ENCODE results near the gene ERGIC2.

The ERGIC2 gene

GRCh38 chr12:29380536-29381523, at the start of gene ERGIC2:
Gene ERGIC2, minus strand, starts transcription at chr12:29381172. Its CDS starts 9,539 bp downstream, at chr12:29371633.
- DNase-seq, result peak; percentile 86 to 92
- Mint-ChIP-seq H3K27ac (peak within 1 kb of the TSS; percentile 98 to 99), H3K4me3 (peak within 1 kb of the TSS; percentile 86 to 98), H3K27me3 (no peaks in the 10 kb centered on the region), H3K4me1 (peaks cover 30% of the 10 kb centered on the region), H3K9me3 (no peaks in the 10 kb centered on the region)
- peak; percentile 95 for ATAC-seq

- no peaks in the 10 kb centered on the region for H3K9me3 Mint-ChIP-seq
- ATAC-seq, result no peak
- peaks cover 8% of the 10 kb centered on the region for H3K27me3 Mint-ChIP-seq
- H3K4me3 Mint-ChIP-seq, result no peak overlapping the region
- H3K4me1 Mint-ChIP-seq, result peaks cover 5% of the 10 kb centered on the region
- no peak for DNase-seq
- H3K27ac Mint-ChIP-seq, result no peak overlapping the region
These were observed 49.7 kb upstream of the ERGIC2 start for GRCh38 chr12:29430716-29431044.

DNA sequence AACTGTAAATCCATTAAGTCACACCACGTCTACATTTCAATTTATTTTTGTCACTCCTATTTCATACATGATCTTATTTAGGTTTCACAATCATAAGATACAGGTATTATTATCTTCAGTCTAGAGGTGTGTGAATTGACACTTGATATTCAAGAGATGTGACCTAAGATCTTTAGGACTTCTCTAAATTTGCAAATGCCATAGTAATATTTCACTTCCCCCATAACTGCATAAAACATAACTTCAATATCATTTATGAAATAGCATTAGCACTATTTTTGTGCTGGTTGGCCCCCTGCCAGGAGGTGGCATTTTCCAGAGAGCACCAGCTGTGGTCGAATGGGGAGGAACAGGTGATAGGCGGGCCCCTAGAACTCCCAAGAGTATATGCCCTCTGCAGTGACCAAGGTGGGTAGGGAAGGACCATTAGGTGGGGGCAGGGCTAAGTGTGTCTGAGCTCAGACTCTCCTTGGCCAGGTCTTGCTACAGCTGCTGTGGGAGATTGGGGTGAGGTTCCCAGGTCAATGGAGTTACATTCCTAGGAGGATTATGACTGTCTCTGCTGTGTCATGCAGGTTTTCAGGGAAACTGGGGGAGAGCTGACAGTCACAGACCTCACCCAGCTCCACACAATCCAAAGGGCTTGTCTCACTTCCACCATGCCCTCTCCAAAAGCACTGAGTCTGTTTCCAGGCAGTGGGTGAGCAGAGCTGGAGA, 49.2 kb upstream of the ERGIC2 start:
- peaks cover 5% of the 10 kb centered on the region for H3K4me1 Mint-ChIP-seq
- no peak overlapping the region for H3K27ac Mint-ChIP-seq
- no peak overlapping the region for H3K4me3 Mint-ChIP-seq
- H3K27me3 Mint-ChIP-seq, result peaks cover 8% of the 10 kb centered on the region
- ATAC-seq (no peak), DNase-seq (no peak)
- no peaks in the 10 kb centered on the region for H3K9me3 Mint-ChIP-seq

DNA sequence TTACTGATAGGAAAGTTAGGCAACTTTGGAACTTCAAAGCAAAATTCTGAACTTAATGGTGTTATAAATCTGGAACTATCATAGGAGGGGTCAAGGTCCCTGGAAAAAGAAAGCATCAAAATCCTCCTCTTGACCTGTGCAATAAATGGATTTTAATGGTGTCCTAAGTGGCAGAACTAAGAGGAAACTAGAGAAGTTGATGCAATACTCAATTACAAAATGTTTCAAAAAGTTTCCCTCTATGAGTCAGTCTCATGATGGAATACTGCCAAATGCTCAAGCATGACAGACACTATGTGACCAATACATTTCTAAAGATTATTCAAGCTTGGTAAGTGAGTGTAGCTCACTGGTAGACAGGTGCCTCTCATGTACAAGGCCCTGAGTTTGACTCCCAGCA, 47.7 kb upstream of the ERGIC2 start:
- H3K27ac Mint-ChIP-seq, result peak overlapping the region in 1 of 2 donors; percentile 77
- peak; percentile 82 for ATAC-seq
- H3K4me1 Mint-ChIP-seq, result peaks cover 5% of the 10 kb centered on the region
- DNase-seq, result peak in 1 of 2 donors; percentile 10
- peaks cover 0 to 7% of the 10 kb centered on the region in 2 donors for H3K9me3 Mint-ChIP-seq
- H3K27me3 Mint-ChIP-seq, result peaks cover 17% of the 10 kb centered on the region
- H3K4me3 Mint-ChIP-seq, result no peak overlapping the region

DNA sequence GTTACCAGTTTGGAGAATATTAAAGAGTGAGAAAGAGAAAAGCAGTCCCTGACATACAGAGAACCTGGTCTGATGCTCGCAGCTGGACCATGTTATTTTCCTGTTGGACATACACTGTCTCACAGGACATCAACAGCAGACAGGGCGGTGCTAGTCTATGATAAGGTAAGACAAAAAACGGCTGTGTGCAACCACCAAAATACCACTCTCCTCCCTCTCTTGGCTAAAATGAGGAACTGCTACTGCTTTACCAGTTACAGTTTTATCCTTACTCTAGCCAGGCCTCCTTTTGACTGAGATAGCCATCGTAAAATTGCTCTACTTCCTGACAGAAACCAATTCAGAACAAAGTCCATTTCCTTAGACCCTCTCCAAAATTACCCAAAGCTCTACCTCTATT, 47.0 kb upstream of the ERGIC2 start:
- no peak for DNase-seq
- ATAC-seq, result peak; percentile 71
- H3K4me1 Mint-ChIP-seq, result peaks cover 5% of the 10 kb centered on the region
- H3K4me3 Mint-ChIP-seq, result no peak overlapping the region
- peak overlapping the region in 1 of 2 donors; percentile 28 for H3K27ac Mint-ChIP-seq
- peaks cover 24% of the 10 kb centered on the region for H3K27me3 Mint-ChIP-seq
- H3K9me3 Mint-ChIP-seq, result peaks cover 0 to 12% of the 10 kb centered on the region in 2 donors

DNA sequence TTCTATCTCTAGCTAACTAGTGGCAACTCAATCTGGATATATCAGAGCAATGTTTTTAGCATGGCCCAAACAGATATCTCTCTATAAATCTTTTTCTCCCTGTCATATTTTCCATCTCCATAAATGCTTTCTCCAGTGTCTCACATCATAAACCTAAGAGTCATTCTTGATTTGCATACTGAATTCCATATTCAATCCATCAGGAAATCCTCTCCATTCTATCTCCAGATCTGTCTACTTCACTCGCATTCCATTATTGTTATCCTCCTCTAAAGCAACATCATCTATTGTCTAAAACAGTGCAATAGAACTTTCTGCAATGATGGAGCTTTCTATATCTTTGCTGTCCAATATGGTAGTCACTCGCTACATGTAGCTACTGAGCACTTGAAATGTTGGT, 45.5 kb upstream of the ERGIC2 start:
- DNase-seq, result no peak
- Mint-ChIP-seq H3K9me3 (peaks cover 0 to 12% of the 10 kb centered on the region in 2 donors), H3K4me3 (no peak overlapping the region), H3K27ac (no peak overlapping the region), H3K4me1 (peaks cover 5% of the 10 kb centered on the region), H3K27me3 (peaks cover 26% of the 10 kb centered on the region)
- no peak for ATAC-seq

- Mint-ChIP-seq H3K9me3 (peaks cover 0 to 12% of the 10 kb centered on the region in 2 donors), H3K4me3 (no peak overlapping the region), H3K27me3 (peaks cover 26% of the 10 kb centered on the region), H3K4me1 (peaks cover 5% of the 10 kb centered on the region), H3K27ac (no peak overlapping the region)
- ATAC-seq (no peak), DNase-seq (no peak)
These were observed 44.8 kb upstream of the ERGIC2 start for GRCh38 chr12:29425722-29426121.

DNA sequence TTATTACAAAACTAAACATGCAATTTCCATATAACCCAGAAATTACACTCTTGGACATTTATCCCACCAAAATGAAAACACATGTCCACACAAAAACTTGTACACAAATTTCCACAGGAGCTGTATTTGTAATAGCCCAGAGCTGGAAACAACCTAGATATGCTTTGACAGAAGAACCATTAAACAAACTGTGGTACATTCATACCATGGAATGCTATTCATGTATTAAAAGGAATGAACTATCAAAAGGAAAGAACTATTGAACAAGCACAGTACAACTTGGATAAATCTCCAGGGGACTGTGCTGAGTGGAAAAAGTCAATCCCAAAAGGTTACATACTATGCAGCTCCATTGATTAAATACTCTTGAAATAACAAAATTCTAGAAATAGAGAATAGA, 35.8 kb upstream of the ERGIC2 start:
- Mint-ChIP-seq H3K9me3 (no peaks in the 10 kb centered on the region), H3K4me3 (no peak overlapping the region), H3K27ac (no peak overlapping the region), H3K27me3 (peaks cover 36% of the 10 kb centered on the region), H3K4me1 (no peaks in the 10 kb centered on the region)
- DNase-seq, result no peak
- ATAC-seq, result no peak

DNA sequence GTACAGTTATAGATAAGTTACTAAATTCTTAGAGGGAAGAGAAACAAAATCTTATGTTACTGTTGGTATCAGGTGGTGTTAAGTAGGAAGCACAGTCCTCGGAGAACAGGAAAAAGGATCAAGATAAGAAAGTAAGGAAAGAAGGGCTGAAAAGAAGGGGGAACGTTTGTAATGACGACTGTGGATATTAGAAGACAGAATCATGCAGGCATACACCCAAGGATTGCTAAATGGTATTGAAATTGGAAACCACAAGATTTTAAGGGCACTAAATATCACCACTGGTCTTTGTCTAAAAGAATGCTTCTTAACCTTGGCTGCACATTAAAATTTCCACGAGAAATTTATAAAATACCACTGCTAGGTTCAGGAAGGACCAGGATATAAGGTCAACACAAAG, 34.1 kb upstream of the ERGIC2 start:
- peaks cover 0 to 5% of the 10 kb centered on the region in 2 donors for H3K9me3 Mint-ChIP-seq
- H3K4me1 Mint-ChIP-seq, result no peaks in the 10 kb centered on the region
- no peak for DNase-seq
- H3K4me3 Mint-ChIP-seq, result no peak overlapping the region
- peaks cover 36% of the 10 kb centered on the region for H3K27me3 Mint-ChIP-seq
- no peak overlapping the region for H3K27ac Mint-ChIP-seq
- no peak for ATAC-seq

- Mint-ChIP-seq H3K4me3 (no peak overlapping the region), H3K27ac (no peak overlapping the region), H3K4me1 (no peaks in the 10 kb centered on the region), H3K9me3 (peaks cover 0 to 5% of the 10 kb centered on the region in 2 donors), H3K27me3 (peaks cover 42% of the 10 kb centered on the region)
- DNase-seq (no peak), ATAC-seq (no peak)
These were observed 33.4 kb upstream of the ERGIC2 start for GRCh38 chr12:29414368-29414767.

GRCh38 chr12:29405561-29405960, 24.6 kb upstream of the ERGIC2 start:
- Mint-ChIP-seq H3K4me1 (no peaks in the 10 kb centered on the region), H3K4me3 (no peak overlapping the region), H3K27ac (no peak overlapping the region), H3K27me3 (peaks cover 9% of the 10 kb centered on the region), H3K9me3 (no peaks in the 10 kb centered on the region)
- ATAC-seq (no peak), DNase-seq (no peak)

DNA sequence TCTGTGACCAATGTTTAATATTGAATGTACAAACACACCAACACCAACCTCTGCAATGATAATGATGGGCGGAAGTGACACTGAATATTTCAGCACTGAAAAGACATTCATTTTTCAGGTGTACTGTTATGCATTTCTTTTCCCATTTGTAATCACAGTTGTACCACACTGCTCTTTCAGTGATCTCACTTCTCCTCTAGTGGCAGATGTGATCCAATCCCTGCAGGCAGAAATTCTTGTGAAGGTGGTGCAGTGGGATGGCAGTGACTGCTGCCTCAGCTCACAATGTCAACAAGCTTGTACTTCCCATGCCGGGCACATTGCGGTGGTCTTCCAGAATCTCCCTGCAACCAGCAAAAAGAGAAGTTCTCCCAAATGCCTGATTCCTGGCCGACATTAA, 23.0 kb upstream of the ERGIC2 start:
- no peak for ATAC-seq
- H3K4me1 Mint-ChIP-seq, result no peaks in the 10 kb centered on the region
- DNase-seq, result no peak
- H3K27ac Mint-ChIP-seq, result no peak overlapping the region
- no peak overlapping the region for H3K4me3 Mint-ChIP-seq
- no peaks in the 10 kb centered on the region for H3K9me3 Mint-ChIP-seq
- H3K27me3 Mint-ChIP-seq, result no peaks in the 10 kb centered on the region

DNA sequence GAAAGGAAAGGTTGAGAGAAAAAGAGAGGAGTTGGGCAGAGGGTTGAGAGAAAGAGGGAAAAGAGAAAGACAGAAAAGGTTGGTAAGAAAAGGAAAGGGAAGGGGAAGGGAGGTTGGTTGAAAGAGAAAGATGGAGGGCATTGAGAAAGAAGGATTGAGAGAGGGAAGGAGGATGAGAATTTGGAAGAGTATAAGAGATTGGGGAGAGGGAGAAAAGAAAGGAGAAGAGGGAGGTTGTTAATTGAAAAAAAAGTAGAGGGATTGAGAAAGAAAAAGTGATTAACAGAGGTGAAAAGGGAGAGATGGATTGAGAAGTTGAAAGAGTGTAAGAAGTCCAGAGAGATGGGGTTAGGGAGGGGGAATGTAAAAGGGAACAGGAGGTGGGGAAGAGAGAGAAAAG, 21.5 kb upstream of the ERGIC2 start:
- no peak for ATAC-seq

DNA sequence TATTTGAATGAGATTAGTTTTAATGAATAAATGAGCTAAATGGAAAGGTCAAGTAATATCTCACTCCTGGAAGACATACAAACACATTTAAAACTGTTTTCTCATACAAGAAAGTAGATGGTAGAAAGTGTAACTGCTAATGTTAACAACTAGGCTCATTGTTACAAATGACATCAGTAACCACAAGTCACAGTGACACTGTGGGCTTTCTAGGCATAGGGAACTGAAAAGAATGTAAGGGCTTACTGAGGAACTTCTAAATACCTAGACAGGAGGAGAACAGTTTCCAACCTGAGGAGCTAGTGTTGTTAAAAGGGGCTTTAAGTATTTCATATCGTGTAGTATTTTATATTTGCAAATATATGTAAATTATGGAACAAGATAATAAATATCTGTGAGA, 17.5 kb upstream of the ERGIC2 start:
- H3K9me3 Mint-ChIP-seq, result no peaks in the 10 kb centered on the region
- no peak overlapping the region for H3K27ac Mint-ChIP-seq
- ATAC-seq (no peak), DNase-seq (no peak)
- H3K4me1 Mint-ChIP-seq, result no peaks in the 10 kb centered on the region
- H3K27me3 Mint-ChIP-seq, result no peaks in the 10 kb centered on the region
- no peak overlapping the region for H3K4me3 Mint-ChIP-seq

More for the DNA sequence above, 21.5 kb upstream of the ERGIC2 start:
- H3K9me3 Mint-ChIP-seq, result no peaks in the 10 kb centered on the region
- no peaks in the 10 kb centered on the region for H3K4me1 Mint-ChIP-seq
- H3K27ac Mint-ChIP-seq, result no peak overlapping the region
- no peak overlapping the region for H3K4me3 Mint-ChIP-seq
- no peaks in the 10 kb centered on the region for H3K27me3 Mint-ChIP-seq
- DNase-seq, result no peak

DNA sequence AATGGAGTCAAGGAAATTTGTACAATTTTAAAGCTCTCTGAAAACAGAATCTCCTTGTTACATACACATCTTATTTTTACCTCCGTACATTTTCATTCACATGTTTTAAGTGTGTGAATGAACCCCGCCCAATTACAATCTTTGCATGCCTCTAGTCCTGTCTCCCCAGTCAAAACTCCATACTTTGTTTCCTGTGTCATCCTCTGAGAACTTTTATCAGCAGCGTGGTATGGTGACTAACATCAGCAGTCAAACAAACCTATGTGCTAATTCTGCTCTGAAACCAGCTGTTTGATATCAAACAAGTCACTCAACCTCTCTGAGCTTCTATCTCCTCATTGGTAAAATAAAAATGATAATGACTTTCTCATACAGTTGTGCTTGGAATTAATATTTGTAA, 15.8 kb upstream of the ERGIC2 start:
- ATAC-seq (no peak), DNase-seq (no peak)
- no peak overlapping the region for H3K27ac Mint-ChIP-seq
- no peaks in the 10 kb centered on the region for H3K27me3 Mint-ChIP-seq
- no peaks in the 10 kb centered on the region for H3K9me3 Mint-ChIP-seq
- no peaks in the 10 kb centered on the region for H3K4me1 Mint-ChIP-seq
- H3K4me3 Mint-ChIP-seq, result no peak overlapping the region

- H3K9me3 Mint-ChIP-seq, result peaks cover 0 to 11% of the 10 kb centered on the region in 2 donors
- H3K27ac Mint-ChIP-seq, result no peak overlapping the region
- H3K4me1 Mint-ChIP-seq, result peaks cover 10% of the 10 kb centered on the region
- DNase-seq (no peak), ATAC-seq (no peak)
- no peak overlapping the region for H3K4me3 Mint-ChIP-seq
- no peaks in the 10 kb centered on the region for H3K27me3 Mint-ChIP-seq
These were observed 14.4 kb upstream of the ERGIC2 start for GRCh38 chr12:29395356-29395755.

All from stimulated activated naive CD8-positive, alpha-beta T cell treated with anti-CD3 and anti-CD28 coated beads, Interleukin-15, amount 100 ng/mL, for 72 hours (primary cell).